HG03521 (cell line): ENCODE results near the gene CCR3.

Experiments
- ATAC-seq: cut with Tn5 transposase; IDR thresholded peaks from one replicate; pipeline ENCODE4 v1.9.1; 2021; ENCODE audit warnings: mild to moderate bottlenecking, moderate library complexity; ENCODE audit not compliant: unreplicated experiment

CCR3 gene

GRCh38 chr3:46293991-46294833 lies 52.0 kb downstream of the CCR3 start:
- no peak for ATAC-seq

GRCh38 chr3:46296826-46297225 lies 54.6 kb downstream of the CCR3 start:
- no peak for ATAC-seq

GRCh38 chr3:46297658-46298423 lies 55.6 kb downstream of the CCR3 start:
- ATAC-seq = no peak

- ATAC-seq = no peak
Observed at GRCh38 chr3:46298871-46299607, 56.8 kb downstream of the CCR3 start.

- ATAC-seq = no peak
Observed at GRCh38 chr3:46299608-46300460, 57.6 kb downstream of the CCR3 start.

- ATAC-seq = no peak
Observed at GRCh38 chr3:46300461-46300789, 58.2 kb downstream of the CCR3 start.

GRCh38 chr3:46301122-46301835 lies 59.0 kb downstream of the CCR3 start:
- ATAC-seq = no peak

GRCh38 chr3:46303240-46303639 lies 61.0 kb downstream of the CCR3 start:
- no peak for ATAC-seq

- ATAC-seq = no peak
Observed at GRCh38 chr3:46304739-46305138, 62.5 kb downstream of the CCR3 start.

- no peak for ATAC-seq
Observed at GRCh38 chr3:46312991-46313390, 70.7 kb downstream of the CCR3 start.

GRCh38 chr3:46314517-46314916 lies 72.3 kb downstream of the CCR3 start:
- ATAC-seq = no peak

- ATAC-seq = no peak
Observed at GRCh38 chr3:46316206-46316605, 73.9 kb downstream of the CCR3 start.
